ENCODE measurements around the gene TKT. TPM values are rescaled to one million over a fixed set of nuclear protein-coding genes. Genes with fewer than 3 reads are reported as not detected.

TKT gene
- polyA plus RNA-seq, 2 of the 4 experiments (the other 2 are of a cell fraction) = 628 to 1,457 TPM

- Histone ChIP-seq H3K4me1 (peaks cover 97% of the 10 kb centered on the region), H3K27ac (peak overlapping the region; percentile 100), H3K9me3 (no peaks in the 10 kb centered on the region), H3K4me2 (peak overlapping the region; percentile 77), H3K4me3 (peak overlapping the region; percentile 18; the same call in 1 of the 3 replicates)
- DNase-seq (ENCODE audit: low read depth in 1 of 2, low spot score in 1 of 2) (peak; percentile 55 to 84), FAIRE-seq (peak; percentile 36), ATAC-seq (peak; percentile 26 to 51; a peak in 5 of 6 replicates)
- ChIA-PET POLR2A (no interaction called here), CTCF (interaction anchor here (1.1 to 7.7 kb wide), 2 partner anchors 10 to 14 kb away, joined by 3 to 69 read pairs; no protein-coding TSS in a partner anchor)
- WGBS (ENCODE audit: missing lambda C conversion rate) = 13% methylated on average over 7 of the region's 9 CpGs
- no peak for TF ChIP-seq POLR2A (IDR thresholded peaks at IDR 0.05; ENCODE audit: low read length)
- TF ChIP-seq ZFP36 (IDR thresholded peaks at IDR 0.05; ENCODE audit: borderline replicate concordance, partially characterized antibody) = no peak
- TF ChIP-seq EHMT2 (IDR thresholded peaks at IDR 0.05; ENCODE audit: low read depth) = no peak
- TF ChIP-seq EP300 (IDR thresholded peaks at IDR 0.05) = no peak; a peak in 1 of 5 replicates
- TF ChIP-seq MAFK (IDR thresholded peaks at IDR 0.05; ENCODE audit: partially characterized antibody) = peak; percentile 100
- no peak for TF ChIP-seq FOSL2 (IDR thresholded peaks at IDR 0.05)
- peak; percentile 58 for TF ChIP-seq FOSL2 (CRISPR knock-in tag; IDR thresholded peaks at IDR 0.05)
- no peak; the same call in 1 of the 2 replicates for TF ChIP-seq POLR2AphosphoS2 (conservative IDR thresholded peaks at IDR 0.05; ENCODE audit: low read length)
- TF ChIP-seq ELK1 (IDR thresholded peaks at IDR 0.05; ENCODE audit: low read depth, low read length) = no peak
- TF ChIP-seq, protein P1, sequence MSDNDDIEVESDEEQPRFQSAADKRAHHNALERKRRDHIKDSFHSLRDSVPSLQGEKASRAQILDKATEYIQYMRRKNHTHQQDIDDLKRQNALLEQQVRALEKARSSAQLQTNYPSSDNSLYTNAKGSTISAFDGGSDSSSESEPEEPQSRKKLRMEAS (IDR thresholded peaks at IDR 0.05) = peak; percentile 89
- TF ChIP-seq NR3C1 (IDR thresholded peaks at IDR 0.05) = no peak
- TF ChIP-seq ATOH8 (CRISPR knock-in tag; IDR thresholded peaks at IDR 0.05; ENCODE audit: low read depth) = peak; percentile 71; the same call in 1 of the 2 replicates
- no peak for TF ChIP-seq RARB (CRISPR knock-in tag; IDR thresholded peaks at IDR 0.05)
- peak; percentile 51; the same call in 1 of the 2 replicates for TF ChIP-seq ZNF302 (CRISPR knock-in tag; IDR thresholded peaks at IDR 0.05)
- no peak for TF ChIP-seq RNF2 (IDR thresholded peaks at IDR 0.05; ENCODE audit: borderline replicate concordance, low read depth)
- no peak for TF ChIP-seq MAZ (IDR thresholded peaks at IDR 0.05; ENCODE audit: borderline replicate concordance, low read depth, low read length)
- TF ChIP-seq TP53 (CRISPR knock-in tag; IDR thresholded peaks at IDR 0.05) = peak; percentile 11; the same call in 1 of the 2 replicates
- no peak for TF ChIP-seq RFX5 (IDR thresholded peaks at IDR 0.05)
- TF ChIP-seq RCOR1 (IDR thresholded peaks at IDR 0.05; ENCODE audit: low read depth, low read length) = no peak
- no peak for TF ChIP-seq FOSB (CRISPR knock-in tag; IDR thresholded peaks at IDR 0.05)
- no peak for TF ChIP-seq JUNB (IDR thresholded peaks at IDR 0.05)
- no peak for TF ChIP-seq HMGXB4 (CRISPR knock-in tag; IDR thresholded peaks at IDR 0.05; ENCODE audit: borderline replicate concordance)
- TF ChIP-seq JUN (IDR thresholded peaks at IDR 0.05) = peak; percentile 44 to 49; a peak in 2 of 5 replicates
- TF ChIP-seq TFCP2L1 (CRISPR knock-in tag; IDR thresholded peaks at IDR 0.05) = no peak
- TF ChIP-seq, protein P2, sequence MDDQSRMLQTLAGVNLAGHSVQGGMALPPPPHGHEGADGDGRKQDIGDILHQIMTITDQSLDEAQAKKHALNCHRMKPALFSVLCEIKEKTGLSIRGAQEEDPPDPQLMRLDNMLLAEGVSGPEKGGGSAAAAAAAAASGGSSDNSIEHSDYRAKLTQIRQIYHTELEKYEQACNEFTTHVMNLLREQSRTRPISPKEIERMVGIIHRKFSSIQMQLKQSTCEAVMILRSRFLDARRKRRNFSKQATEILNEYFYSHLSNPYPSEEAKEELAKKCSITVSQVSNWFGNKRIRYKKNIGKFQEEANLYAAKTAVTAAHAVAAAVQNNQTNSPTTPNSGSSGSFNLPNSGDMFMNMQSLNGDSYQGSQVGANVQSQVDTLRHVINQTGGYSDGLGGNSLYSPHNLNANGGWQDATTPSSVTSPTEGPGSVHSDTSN (IDR thresholded peaks at IDR 0.05) = no peak
- no peak for TF ChIP-seq CEBPB (IDR thresholded peaks at IDR 0.05)
- 0 out of 2 replicates have a peak, but pooled peaks have one; percentile 33 for TF ChIP-seq GATA3 (IDR thresholded peaks at IDR 0.05; ENCODE audit: borderline replicate concordance)
- peak; percentile 99 for TF ChIP-seq NFE2L2 (conservative IDR thresholded peaks at IDR 0.05; ENCODE audit: low read length)
- no peak for TF ChIP-seq HDAC2 (IDR thresholded peaks at IDR 0.05)
- no peak for TF ChIP-seq ZC3H11A (IDR thresholded peaks at IDR 0.05)
- no peak for TF ChIP-seq ZSCAN20 (CRISPR knock-in tag; IDR thresholded peaks at IDR 0.05)
- TF ChIP-seq BHLHE40 (IDR thresholded peaks at IDR 0.05; ENCODE audit: low read depth, low read length) = no peak
- peak in 1 of 2 experiments; percentile 3; a peak in 1 of 5 replicates for TF ChIP-seq RAD21 (conservative IDR thresholded peaks at IDR 0.05 in 1 of 2, IDR thresholded peaks at IDR 0.05 in 1 of 2)
- no peak for TF ChIP-seq USF2 (IDR thresholded peaks at IDR 0.05)
- TF ChIP-seq MYC (IDR thresholded peaks at IDR 0.05; ENCODE audit: borderline replicate concordance, low read length) = no peak
- TF ChIP-seq CBX8 (IDR thresholded peaks at IDR 0.05) = no peak
- TF ChIP-seq CBX2 (IDR thresholded peaks at IDR 0.05; ENCODE audit: borderline replicate concordance, low read depth) = no peak
- no peak for TF ChIP-seq ESRRA (IDR thresholded peaks at IDR 0.05; ENCODE audit: borderline replicate concordance, low read length)
Observed at GRCh38 chr3:53236112-53236841, 19.5 kb downstream of the TKT start.

Data from A549 (cell line).